Measurements from ENCODE around the gene COL27A1.

GRCh38 chr9:114117614-114117995, 37.7 kb upstream of the COL27A1 start:
- TF ChIP-seq CTCF (IDR thresholded peaks at IDR 0.05) (no peak), POLR2A (IDR thresholded peaks at IDR 0.05) (no peak), POLR2AphosphoS5 (IDR thresholded peaks at IDR 0.05) (no peak)

Measured in prostate gland (tissue), 2 donors.